ENCODE data around the gene PSORS1C2.
"Not testable (repeated sequence)": the region's sequence is repeated elsewhere in the genome, so short reads cannot be mapped to it uniquely, and the experiment has no call there.

PSORS1C2 gene

DNA sequence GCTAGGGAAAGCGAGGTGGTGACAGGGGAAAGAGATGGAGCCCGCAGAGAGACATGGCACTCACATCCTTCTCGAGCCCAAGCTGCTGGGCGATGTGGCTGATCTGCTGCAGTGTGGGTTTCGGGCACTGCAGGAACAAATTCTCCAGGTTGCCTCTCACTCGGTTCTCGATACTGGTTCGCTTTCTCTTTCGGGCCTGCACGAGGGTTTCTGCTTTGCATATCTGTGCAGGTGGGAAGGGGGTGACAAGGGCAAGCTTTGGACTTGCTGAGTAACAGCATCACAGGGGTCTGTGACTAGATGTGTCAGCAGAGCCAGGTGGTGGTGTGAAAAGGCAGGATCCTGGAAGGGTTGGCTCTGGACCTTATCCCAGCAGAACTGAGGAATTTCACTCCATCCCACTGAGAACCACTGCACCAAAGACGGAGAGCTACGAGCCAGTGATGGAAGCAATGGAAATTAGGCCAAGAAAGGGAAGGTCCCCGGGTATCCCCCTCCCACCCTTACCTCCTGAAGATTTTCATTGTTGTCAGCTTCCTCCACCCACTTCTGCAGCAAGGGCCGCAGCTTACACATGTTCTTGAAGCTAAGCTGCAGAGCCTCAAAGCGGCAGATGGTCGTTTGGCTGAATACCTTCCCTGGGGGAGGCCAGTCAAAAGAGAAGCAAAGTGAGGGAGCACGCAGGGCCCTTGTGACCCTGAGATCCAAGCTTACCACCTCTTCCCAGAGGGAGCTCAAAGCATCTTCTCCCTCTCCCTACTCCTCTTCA lies 26.4 kb upstream of the PSORS1C2 start:
- DNase-seq, result not testable (repeated sequence)

DNA sequence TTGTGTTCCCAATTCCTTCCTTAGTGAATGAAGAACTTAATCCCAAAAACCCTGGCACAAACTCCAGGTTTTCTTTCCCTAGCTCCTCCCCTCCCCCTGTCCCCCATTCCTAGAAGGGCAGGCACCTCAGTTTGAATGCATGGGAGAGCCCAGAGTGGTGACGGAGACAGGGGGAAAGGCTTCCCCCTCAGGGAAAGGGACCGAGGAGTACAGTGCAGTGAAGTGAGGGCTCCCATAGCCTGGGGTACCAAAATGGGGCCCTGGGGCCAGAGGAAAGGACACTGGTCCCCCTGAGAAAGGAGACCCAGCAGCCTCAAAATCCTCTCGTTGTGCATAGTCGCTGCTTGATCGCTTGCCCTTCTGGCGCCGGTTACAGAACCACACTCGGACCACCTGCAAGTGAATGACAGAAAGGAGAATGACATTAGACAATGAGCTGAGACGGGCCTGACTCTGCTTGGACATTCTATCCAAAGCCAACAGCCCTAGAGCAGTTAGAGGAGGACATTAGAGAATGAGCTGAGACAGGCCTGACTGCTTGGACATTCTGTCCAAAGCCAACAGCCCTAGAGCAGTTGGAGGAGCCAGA lies 25.7 kb upstream of the PSORS1C2 start:
- not testable (repeated sequence) for DNase-seq

DNA sequence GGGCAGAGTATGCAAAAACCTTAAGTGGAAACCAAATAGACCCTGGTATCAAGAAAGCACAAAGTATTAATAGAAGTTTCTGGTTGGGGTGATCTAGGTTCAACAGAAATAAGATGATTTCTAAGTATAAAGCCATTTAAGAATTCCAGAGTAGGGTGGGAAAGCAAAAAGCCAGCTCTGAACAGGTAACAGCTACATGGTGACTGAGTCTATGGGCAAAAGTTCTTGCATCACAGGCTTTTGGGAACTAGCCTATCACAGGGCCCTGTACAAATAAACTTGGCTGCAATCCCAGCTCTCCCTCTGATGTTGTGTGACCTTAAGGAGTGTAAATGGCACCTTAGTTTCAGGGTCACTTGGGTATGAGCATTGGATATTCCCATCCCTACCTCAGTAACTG lies 25.1 kb upstream of the PSORS1C2 start:
- DNase-seq, result no peak

DNA sequence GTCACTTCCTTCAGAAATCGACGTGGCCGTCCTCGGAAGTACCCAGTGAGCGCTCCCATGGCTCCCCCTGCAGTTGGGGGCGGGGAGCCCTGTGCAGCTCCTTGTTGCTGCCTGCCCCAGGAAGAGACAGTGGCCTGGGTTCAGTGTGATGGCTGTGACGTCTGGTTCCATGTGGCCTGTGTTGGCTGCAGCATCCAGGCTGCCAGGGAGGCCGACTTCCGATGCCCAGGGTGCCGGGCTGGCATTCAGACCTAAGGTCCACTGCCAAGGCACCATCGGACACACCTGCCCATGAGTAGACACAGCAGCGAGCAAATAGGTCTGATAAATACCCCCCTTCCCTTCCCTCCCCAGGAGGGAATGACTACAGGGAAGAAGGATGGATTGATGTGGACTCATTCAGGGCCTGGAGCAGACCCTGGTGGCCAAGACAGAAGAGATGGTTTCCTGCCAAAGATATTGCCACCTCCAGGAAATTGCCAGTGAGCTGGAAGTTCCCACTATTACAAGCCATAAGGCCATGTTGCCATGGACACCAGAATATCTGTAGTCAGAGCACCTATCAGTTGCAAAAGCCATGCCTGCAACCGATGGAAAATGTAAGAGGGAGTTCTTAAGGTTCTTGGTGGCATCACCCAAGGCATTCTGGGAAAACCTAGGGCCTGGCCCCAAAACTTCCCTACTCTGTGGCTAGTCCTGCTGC lies 23.7 kb upstream of the PSORS1C2 start:
- DNase-seq, result no peak

DNA sequence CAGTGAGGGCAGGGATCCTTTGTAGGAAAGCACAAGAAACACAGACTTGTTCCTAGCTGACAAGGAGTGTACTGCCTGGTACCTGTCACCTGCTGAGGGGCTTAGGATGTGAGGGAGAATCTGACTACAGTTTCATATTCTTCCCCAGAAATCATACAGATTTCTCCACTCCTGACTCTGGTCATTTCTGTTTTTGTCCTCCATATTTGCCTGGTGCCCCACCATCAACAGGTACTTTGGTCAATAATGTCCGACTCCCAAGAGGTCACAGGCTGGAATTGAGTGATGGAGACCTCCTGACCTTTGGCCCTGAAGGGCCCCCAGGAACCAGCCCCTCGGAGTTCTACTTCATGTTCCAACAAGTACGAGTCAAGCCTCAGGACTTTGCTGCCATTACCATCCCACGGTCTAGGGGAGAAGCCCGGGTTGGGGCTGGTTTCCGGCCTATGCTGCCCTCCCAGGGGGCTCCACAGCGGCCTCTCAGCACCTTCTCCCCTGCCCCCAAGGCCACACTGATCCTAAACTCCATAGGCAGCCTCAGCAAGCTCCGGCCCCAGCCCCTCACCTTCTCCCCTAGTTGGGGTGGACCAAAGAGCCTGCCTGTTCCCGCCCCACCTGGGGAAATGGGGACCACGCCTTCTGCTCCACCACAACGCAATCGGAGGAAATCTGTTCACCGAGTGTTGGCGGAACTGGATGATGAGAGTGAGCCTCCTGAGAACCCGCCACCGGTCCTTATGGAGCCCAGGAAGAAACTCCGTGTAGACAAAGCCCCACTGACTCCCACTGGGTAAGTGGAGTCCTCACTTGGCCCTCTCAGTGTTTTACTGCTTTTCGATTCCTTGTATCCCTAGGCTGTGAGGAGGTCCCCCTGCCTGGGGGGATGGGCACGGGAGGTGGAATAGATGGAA lies 22.6 kb upstream of the PSORS1C2 start:
- DNase-seq, result no peak

DNA sequence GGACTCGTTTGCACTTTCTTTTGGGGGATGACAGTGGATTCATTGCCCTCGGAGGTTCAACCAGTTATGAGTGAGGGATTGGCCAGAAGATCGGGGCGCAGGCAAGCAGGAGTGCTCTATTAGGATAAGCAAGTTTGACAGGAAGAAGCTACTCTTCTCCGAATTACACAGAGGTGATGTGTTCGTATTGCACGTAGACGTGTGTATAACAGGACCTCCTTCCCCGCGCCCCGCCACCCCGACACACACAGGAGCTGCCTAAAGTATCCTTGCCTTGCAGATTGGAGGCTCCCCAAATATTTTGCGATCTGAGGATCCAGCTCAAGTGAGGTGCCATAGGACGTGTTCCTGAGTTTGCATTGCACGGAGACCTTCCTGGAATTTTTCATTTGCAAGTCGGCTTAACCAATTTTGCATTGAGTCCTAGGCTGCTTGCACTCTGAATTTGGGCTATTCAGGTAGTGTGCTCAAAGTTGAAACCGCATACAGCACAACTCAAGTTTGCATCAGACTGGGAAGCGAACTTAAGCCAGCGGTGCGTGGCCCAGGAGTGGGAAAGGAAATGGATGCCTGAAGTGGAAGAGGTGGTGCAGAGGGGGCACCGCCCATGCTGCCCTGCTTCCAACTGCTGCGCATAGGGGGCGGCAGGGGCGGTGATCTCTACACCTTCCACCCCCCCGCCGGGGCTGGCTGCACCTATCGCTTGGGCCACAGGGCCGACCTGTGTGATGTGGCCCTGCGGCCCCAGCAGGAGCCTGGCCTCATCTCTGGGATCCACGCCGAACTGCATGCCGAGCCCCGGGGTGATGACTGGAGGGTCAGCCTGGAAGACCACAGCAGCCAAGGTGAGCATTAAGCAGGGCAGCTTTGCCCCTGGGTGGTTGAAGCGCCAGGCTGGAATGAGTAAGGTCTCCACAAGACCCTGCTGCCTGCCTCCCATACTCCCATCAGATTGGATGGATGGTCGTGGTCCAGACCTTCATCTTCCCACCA lies 20.3 kb upstream of the PSORS1C2 start:
- DNase-seq, result no peak

DNA sequence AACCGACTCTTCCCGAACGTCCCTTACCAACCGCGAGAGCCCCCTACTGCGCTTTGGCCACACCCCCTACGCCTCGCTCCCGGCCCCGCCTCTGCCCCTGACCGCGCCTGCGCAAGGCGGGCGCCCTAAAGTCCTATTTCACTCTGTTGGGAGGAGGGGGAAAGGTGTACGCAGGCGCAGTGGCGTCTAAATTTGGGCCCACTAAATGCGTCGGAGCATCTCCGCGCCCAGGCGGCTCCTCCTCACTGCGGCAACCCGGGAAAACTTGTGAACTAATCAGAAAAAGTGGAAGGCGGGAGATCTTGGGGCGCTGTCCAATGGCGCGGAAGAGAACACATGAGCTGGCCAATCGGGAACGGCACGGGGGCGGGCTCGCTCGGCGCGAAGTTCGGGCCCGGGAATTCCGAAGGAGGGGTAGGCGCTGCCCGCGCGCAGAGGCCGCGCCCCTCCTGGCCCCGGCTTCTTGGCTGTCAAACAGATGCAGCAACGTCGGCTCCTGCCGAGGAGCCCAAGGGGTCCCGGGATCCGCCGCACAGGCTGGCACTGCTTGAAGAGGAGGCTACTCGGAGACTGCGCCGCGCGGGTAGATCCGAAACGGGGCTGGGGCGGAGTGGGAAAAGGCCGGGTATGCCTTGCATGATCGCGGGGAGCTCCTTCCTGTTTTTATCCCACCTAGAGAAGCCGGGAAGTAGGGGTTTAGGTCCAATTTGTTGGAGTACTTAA lies 19.4 kb upstream of the PSORS1C2 start, which contains the start of gene TCF19:
TCF19 (plus strand) TSS at position 450 of the 723 bp plus-strand sequence. CDS start 881 bp downstream, outside the sequence.
- peak; percentile 95 for DNase-seq

DNA sequence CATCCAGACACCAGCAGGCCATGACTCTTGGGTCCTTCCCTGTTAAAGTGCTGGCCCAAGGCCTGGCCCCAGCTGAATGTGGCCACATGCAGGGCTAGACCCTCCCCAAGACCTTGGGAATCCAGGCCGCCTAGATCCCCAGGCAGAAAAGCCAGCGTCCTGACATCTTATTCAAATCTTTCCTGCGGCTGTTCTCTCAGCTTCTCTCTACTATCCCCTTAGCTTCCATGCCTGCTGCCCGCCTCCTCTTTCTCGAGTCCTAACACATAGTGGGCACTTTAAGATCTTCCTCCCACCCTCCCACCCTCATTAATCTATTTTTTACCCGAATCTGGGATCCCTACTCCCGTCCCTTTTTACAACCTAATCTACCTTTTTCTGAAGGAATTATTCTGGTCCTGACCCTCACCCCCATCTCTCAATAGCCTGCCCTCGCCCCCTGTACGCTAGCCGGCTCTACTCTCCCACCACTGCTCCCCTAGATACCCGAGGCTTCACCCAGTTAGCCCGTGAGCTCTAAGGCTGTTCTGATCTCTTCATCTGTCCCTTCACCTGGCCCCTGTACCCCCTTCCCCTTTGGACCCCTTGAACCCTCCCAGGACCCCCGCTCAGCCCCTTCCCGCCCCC lies 18.8 kb upstream of the PSORS1C2 start, which contains the start of gene CCHCR1:
CCHCR1 (minus strand) TSS at position 290 of the 627 bp plus-strand sequence; CDS start at position 88, 202 bp downstream.
- DNase-seq, result no peak

DNA sequence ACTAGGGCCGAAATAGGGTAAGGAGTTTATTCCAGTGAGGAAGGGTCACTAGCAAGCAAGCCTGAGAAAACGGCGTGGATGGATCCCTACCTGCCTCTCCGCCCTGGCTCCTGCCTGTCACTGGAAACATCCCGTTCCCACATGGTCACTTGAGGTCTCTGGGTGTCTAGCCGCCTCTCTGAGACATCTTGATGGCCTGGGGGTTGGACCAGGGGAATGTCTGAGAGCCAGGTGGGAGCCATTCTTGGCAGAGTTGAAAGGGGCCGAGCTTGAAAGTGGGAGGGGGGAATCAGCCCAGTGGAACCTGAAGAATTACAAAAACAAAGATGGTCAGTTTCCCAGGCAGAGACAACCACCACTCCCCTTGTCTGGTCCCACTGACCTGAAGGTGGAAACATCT lies 17.8 kb upstream of the PSORS1C2 start:
- DNase-seq, result no peak

DNA sequence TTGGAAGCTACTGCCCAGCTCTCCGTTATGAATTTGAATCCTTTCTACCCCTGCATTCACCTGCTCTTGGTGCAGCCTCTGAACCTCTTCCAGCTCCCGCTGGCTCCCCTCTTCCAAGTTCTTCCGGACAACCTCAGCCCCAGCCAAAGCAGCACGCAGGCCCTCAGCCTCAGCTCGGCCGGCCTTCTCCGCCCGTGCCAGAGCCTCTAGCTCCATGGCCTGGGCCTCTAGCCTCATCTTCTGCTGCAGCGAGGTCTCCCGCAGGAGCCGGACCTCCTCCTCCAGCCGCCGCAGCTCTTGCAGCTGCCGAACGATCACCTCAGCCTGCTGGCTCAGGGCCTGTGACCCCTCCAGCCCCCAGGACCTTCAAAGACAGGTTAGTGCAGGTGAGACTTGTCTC lies 15.6 kb upstream of the PSORS1C2 start:
- DNase-seq, result no peak

DNA sequence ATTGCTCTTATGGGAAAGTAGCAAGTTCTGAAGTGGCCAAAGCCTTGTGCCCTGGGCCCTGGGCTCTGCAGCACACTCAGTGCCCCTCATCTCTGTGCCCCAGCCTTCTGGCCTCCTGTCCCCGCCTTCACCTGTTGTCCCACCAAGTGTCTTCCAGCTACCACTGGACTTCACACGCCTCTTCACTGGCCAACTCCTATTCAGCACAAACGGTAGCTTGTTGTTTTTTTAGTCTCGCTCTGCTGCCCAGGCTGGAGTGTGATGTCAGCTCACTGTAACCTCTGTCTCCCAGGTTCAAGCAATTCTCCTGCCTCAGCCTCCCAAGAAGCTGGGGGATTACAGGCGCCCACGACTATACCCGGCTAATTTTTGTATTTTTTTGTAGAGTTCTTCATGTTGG lies 13.9 kb upstream of the PSORS1C2 start:
- no peak for DNase-seq

DNA sequence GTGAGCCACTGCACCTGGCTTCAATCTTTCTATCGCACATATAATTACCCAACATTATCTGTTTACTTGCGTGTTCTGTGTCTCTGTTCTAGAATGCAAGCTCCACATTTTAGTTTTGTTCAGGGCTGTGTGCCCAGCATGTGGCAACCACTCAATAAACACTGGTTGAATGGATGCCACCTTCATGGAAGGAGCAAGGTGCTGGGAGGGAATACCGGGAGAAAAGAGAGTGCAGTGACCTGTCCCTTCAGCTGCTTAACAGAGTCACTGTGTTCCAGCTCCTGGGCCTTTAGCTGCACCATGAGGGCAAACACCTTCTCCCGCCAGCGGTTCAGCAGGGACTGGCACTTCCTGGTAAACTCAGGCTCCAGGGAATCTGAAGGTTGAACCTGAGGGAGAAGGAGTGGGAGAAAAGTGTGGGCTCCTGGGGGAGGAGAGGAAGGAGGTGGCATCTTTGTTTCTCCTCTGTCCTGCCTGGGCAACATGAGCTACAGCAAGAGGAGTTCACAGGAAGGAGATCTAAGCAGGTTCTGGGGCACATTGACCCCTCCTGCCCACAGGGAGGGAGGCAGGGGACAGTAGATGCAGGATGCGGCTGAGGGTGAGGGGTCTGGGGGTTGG lies 11.1 kb upstream of the PSORS1C2 start:
- no peak for DNase-seq

DNA sequence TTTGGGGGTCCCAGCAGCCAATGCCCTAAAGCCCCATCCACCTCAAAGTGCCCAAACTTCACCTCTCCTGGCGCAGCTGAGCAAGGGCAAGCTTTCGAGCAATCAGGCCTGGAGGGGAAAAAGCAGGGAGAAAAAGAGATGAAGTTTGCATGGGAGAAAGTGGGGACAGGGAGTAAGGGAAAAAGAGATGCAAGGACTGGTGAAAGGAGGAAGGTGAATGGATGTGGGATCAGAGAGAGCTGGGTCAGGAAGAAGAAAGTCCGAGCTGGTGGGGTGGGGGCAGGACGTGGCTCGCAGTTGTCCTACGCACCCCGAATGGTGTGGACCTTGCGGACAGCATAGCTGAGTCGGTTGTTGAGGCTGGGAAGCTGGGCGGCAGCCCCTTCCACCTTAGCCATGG lies 6.5 kb upstream of the PSORS1C2 start:
- no peak for DNase-seq

DNA sequence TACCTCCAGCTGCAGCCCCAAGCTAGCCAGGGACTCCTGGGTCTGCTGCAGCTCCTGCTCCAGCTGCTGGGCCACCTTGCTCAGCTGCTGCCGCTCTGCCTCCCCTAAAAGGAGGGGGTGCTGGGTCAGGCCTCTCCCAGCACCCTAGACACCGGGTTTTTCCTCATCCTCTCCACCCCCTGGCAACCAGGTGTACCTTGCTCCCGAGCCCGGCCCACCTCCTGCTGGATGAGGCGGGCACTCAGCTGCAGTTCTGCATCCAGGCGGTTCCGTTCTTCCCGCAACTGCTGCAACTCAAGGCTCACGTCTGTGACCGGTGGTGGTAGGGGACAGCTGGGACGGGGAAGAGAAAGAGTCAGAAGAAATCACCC lies 6.1 kb upstream of the PSORS1C2 start:
- no peak for DNase-seq

DNA sequence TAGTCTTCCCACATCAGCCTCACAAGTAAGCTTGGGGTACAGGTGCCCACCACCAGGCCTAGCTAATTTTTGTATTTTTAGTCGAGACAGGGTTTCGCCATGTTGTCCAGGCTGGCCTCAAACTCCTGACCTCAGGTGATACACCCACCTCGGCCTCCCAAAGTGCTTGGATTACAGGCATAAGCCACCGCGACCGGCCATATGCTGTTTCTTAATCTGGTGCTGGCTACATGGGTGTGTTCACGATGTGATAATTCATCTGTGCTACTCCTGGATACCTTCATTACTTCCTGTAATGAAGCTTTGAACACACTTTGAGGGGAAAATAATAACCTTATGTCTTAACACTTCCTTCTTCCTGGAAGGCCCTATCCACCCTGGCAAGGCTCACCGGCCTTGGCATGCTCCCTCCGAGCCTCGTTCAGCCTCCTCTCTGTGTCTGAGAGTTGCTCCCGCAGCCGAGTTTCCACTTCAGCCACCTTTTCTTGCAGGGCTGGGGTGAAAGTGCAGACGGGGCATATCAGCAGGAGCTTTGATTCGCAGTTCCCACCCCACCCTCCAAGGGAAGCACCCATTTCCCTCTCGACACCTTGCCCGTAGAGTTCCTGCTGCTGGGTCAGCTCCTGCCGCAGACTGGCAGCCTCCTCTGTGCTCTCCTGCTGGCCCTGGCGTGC lies 5.6 kb upstream of the PSORS1C2 start:
- no peak for DNase-seq

DNA sequence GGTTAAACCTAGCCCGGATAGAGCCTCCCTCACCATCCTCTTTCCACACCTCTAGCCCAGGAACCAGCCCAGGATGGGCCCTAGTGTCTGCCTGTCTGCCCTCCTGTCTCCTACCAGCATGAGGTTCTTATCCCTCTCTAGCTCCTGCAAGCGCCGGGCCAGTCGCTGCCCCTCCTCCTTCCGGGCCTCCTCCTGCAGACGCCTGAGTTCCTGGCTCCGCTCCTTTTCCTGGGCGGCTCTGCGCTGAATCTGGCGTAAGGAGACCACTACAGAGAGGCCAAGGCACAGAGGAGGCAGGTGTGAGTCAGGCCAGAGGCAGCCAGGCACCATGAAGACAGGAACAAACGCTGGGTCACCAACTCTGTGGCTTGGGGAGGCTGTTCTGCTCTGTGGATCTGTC lies 4.3 kb upstream of the PSORS1C2 start:
- no peak for DNase-seq

DNA sequence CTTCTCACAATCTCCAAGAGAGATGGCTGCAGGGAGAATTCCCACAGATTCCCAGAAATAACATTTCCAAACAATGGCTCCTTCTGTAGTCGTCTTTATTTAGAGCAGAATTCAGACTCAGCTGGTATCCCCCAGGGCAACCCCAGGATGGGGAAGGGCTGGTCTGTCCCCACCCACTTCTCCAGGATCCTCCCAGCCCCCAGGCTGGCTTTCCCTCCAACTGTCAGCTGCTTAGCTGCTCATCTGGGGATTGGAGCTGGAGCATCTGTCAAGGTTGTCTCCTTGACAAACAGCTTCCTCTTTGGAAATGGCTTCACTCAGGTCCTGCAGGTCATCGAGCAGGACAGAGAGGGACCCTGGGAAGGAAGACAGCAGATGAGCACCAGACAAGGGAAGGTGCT lies 3.5 kb upstream of the PSORS1C2 start:
- no peak for DNase-seq

DNA sequence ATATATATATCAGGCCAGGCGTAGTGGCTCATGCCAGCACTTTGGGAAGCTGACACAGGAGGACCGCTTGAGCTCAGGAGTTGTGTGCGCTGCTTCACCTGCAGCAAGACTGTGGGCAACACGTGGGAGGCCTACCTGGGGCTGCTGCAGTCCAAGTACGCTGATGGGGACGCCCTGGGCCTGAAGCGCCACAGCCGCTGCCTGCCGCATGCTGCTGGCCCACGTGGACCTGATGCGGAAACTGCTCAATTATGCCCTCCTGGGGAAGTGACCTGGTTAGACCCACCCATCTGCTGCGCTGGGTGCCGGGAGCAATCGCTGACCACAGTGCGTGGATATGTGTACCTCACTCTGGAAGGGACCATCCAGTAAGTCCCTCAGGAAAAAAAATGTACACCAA lies 1.8 kb upstream of the PSORS1C2 start:
- no peak for DNase-seq

DNA sequence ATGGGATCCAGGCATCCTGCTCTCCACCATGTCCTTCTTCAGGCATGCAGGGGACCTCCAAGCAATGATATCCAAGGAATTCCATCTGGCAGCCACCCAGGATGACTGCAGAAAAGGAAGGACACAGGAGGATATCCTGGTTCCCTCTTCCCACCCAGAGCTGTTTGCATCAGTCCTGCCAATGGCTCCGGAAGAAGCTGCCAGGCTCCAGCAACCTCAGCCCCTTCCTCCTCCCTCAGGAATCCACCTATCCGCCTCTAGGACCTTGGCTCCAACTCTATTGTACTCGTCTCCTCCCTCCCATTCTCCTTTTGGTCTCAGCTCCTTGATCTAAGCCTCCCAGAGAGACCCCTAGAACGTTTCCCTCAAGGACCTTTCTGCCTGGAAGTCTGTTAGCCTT lies 733 bp upstream of the PSORS1C2 start:
- no peak for DNase-seq

All from NCI-H524 treated with DMSO at 0.1 percent for 48 hours (cell line).